ENCODE results near the gene KIRREL3.

DNA sequence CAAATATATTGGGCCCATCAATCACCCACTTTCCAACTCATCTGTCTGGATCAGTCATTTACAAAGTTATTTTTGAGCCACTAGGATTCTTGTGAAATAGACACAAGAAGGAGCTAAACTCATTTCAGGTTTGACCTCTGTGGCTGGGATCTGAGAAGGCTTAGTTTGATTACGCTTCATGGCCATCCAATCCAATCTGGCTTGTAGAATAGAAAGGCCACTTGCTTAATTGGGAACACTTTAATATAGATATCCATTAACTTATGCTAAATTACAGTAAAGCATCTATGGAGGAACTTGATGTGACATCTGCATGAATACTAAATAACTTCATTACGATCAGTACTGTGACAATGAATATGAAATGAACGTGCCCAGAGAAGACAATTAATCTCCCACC lies 360.9 kb downstream of the KIRREL3 start:
- no peak for TF ChIP-seq POLR2A (IDR thresholded peaks at IDR 0.05; ENCODE audit: low read depth, low read length)
- TF ChIP-seq SPI1 (IDR thresholded peaks at IDR 0.05; ENCODE audit: low read depth, low read length), result no peak
- no peak for TF ChIP-seq TAF1 (IDR thresholded peaks at IDR 0.05; ENCODE audit: low read depth, low read length)
- no peak for TF ChIP-seq POLR2AphosphoS5 (IDR thresholded peaks at IDR 0.05; ENCODE audit: low read depth, low read length)
- TF ChIP-seq PAX5 (IDR thresholded peaks at IDR 0.05; ENCODE audit: insufficient read depth, low read length, severe bottlenecking), result no peak
